WI38 (cell line): ENCODE measurements around the gene RALGAPA2.

ENCODE experiments used
- H3K4me3 ChIP-seq: 2 replicates; pipeline ENCODE4 v1.5.1; 2011; ENCODE audit warnings: low read depth, mild to moderate bottlenecking, control low read depth, low read length
- CTCF ChIP-seq: IDR thresholded peaks from 2 replicates; pipeline ENCODE4 v1.5.1; 2012; ENCODE audit warnings: low read depth, mild to moderate bottlenecking, control low read depth, low read length

RALGAPA2 gene

GRCh38 chr20:20604357-20604756 lies 108.1 kb downstream of the RALGAPA2 start:
- no peak for TF ChIP-seq CTCF
- H3K4me3 ChIP-seq, result no peak overlapping the region

DNA sequence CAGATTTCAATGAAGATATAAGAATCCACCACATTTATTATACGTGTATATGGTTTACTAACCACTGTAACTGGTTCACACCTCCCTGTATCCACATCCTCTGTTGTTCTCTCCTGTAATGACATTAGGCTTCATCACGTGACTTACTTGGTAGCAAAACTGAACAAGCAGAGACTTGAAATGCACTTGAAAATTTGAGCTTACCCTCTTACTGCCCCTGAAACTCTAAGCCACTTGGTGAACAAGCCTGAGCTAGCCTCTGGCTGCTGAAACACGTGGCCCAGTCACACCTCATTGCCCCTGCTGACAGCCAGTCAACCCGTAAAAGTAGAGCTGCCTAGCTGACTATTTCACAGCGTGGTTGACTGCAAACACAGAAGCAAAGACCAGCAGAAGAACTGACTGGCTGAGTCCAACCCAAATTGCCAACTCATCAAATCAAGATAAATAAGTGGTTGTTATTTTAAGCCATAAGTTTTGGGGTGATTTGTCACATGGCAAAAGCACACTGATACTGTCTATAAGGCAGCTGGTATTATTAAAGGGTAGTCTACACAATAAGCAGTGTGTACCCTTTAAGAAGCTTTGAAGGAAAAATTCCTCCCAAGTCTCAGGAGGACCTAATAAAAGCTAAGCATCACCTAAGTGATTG lies 109.0 kb downstream of the RALGAPA2 start:
- TF ChIP-seq CTCF, result no peak
- H3K4me3 ChIP-seq, result no peak overlapping the region

DNA sequence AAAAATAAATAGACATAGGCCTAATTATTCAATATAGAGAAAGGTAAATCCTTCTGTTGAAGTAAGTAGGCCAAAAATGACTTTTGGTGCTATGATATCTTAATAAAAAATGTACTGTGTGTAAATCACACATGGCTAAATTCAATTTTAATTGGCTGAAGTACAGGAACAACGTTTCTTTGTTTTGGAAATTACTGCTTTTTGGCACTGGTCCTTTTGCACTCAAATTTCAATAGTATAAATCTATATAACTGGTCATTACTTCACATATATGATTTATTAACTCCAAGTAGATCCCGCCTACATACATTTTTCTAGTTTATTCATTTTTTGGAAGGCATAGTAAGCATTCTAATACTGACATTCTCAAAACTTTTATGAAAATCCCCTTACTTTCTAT lies 114.5 kb downstream of the RALGAPA2 start:
- no peak for TF ChIP-seq CTCF
- no peak overlapping the region for H3K4me3 ChIP-seq

GRCh38 chr20:20594171-20594530 lies 118.3 kb downstream of the RALGAPA2 start:
- no peak overlapping the region for H3K4me3 ChIP-seq
- no peak for TF ChIP-seq CTCF

DNA sequence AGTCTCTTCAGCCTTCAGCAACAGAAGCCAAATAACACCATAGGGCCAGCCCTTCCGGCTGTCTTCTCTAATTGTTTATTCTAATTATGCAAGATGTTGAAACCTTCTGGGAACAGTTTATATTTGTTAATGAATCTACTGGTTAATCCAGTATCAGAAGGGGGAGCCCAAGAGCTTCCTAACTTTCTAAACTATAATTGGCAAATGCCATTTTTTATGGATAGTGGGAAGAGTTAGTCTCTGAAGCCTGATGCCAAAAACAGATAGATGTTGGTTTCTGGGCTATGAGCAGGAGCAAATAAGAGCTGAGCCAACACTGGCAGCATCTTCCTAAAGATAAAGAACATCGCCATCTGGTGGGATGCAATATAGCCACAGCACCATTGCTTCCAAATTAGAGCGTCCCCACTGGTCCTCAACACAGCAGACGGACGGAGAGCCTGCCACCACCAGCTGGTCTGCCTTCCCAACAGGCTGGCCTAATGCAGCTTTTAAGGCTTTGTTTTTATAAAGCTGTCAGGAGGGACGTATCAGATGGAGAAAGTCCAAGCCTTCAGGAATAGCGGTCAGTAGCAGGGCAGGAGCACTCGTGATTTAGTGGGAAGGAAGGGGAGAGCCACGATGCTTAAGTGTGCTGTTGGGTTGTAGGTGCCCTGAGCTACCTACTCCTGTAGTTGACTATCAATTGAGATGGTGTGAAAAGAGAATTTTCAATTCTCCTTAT lies 118.8 kb downstream of the RALGAPA2 start:
- peak; percentile 63 for TF ChIP-seq CTCF
- no peak overlapping the region for H3K4me3 ChIP-seq

GRCh38 chr20:20585146-20585545 lies 127.3 kb downstream of the RALGAPA2 start:
- H3K4me3 ChIP-seq, result no peak overlapping the region
- TF ChIP-seq CTCF, result no peak

DNA sequence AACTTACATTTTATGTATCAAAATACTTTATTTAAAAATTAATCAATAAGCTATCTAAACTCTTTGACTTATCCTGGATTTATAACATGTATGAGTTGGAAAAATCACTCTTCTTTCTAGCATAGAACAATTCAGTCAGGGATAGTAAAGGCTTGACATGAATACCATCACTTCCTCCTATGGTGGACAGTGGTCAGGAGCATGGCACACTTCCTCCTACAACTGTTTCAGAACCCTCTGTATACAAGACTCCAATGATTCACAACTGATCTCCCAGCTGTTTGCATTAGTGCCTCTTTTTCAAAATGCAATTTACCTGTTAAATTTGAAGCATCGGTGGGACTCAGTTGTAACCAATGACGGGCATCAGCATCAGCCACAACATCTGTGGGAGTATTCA lies 129.7 kb downstream of the RALGAPA2 start:
- no peak overlapping the region for H3K4me3 ChIP-seq
- no peak for TF ChIP-seq CTCF
